ENCODE measurements around the gene AIF1L. TPM values are rescaled to one million over a fixed set of nuclear protein-coding genes. Genes with fewer than 3 reads are reported as not detected.

Gene AIF1L
- total and polyA plus RNA-seq, 2 of the 13 experiments (the other 11 are each of a cell fraction or from before 2014, with no cell fraction given), result 12.4 to 36.5 TPM

GRCh38 chr9:131138676-131139075, 42.3 kb downstream of the AIF1L start:
- Histone ChIP-seq H3K4me3 (replicated peaks in 1 of 3; ENCODE audit: insufficient read depth in 1 of 3, low read depth in 2 of 3, low read length in 3 of 3) (no peak overlapping the region), H3K4me1 (ENCODE audit: insufficient read depth, low read length) (no peaks in the 10 kb centered on the region), H3K27ac (ENCODE audit: extremely low read length, insufficient read depth, low read length) (no peak overlapping the region), H3K9ac (ENCODE audit: insufficient read depth, low read depth, low read length) (no peak overlapping the region), H4K20me1 (ENCODE audit: insufficient read depth, low read length) (no peaks in the 10 kb centered on the region), H3K9me3 (ENCODE audit: low read length) (no peaks in the 10 kb centered on the region), H3K27me3 (ENCODE audit: control insufficient read depth in 1 of 2, insufficient read depth in 2 of 2, low read length in 2 of 2) (no peaks in the 10 kb centered on the region), H2AFZ (ENCODE audit: low read length) (no peak overlapping the region), H3K4me2 (ENCODE audit: low read depth, low read length) (no peak overlapping the region), H3K36me3 (replicated peaks in 1 of 2; ENCODE audit: control insufficient read depth in 1 of 2, insufficient read depth in 2 of 2, low read length in 2 of 2) (peaks cover 21 to 96% of the 10 kb centered on the region in 2 experiments), H3K79me2 (ENCODE audit: insufficient read depth, low read length) (no peaks in the 10 kb centered on the region)
- no peak for ATAC-seq
- 100% methylated on average over 2 of the region's 2 CpGs for WGBS (ENCODE audit: low lambda C conversion rate)
- ChIA-PET CTCF (ENCODE audit: low intra/inter-chr PET ratio, low total read pairs) (no interaction called here), POLR2A (no interaction called here)
- FAIRE-seq, result no peak
- intact Hi-C loops (cut with micrococcal nuclease; ENCODE audit: unreplicated experiment), result no loop called here
- no peak for DNase-seq (ENCODE audit: low spot score)
- TF ChIP-seq WIZ (CRISPR knock-in tag; IDR thresholded peaks at IDR 0.05) (no peak), ZNF333 (CRISPR knock-in tag; IDR thresholded peaks at IDR 0.05; ENCODE audit: borderline replicate concordance) (no peak), ZFP1 (CRISPR knock-in tag; IDR thresholded peaks at IDR 0.05) (no peak), U2AF1 (optimal IDR thresholded peaks at IDR 0.05; ENCODE audit: low read depth, low read length) (no peak), ZNF564 (CRISPR knock-in tag; IDR thresholded peaks at IDR 0.05) (no peak), SRF (IDR thresholded peaks at IDR 0.05; ENCODE audit: low read depth, low read length) (no peak), ZSCAN21 (CRISPR knock-in tag; IDR thresholded peaks at IDR 0.05; ENCODE audit: borderline replicate concordance) (no peak), HBP1 (CRISPR knock-in tag; IDR thresholded peaks at IDR 0.05; ENCODE audit: low read depth) (no peak), ZBTB4 (CRISPR knock-in tag; IDR thresholded peaks at IDR 0.05; ENCODE audit: borderline replicate concordance) (no peak), ARNT (IDR thresholded peaks at IDR 0.05) (no peak), ZNF788 (CRISPR knock-in tag; IDR thresholded peaks at IDR 0.05; ENCODE audit: borderline replicate concordance) (no peak), ZNF709 (CRISPR knock-in tag; IDR thresholded peaks at IDR 0.05) (no peak), RFXAP (CRISPR knock-in tag; IDR thresholded peaks at IDR 0.05; ENCODE audit: borderline replicate concordance) (no peak), SRSF4 (IDR thresholded peaks at IDR 0.05; ENCODE audit: low read depth, low read length, poor library complexity, severe bottlenecking) (no peak), SIX4 (CRISPR knock-in tag; IDR thresholded peaks at IDR 0.05) (no peak), TIGD3 (CRISPR knock-in tag; IDR thresholded peaks at IDR 0.05; ENCODE audit: borderline replicate concordance) (no peak), HDAC1 (CRISPR knock-in tag; IDR thresholded peaks at IDR 0.05) (no peak), ZNF367 (CRISPR knock-in tag; IDR thresholded peaks at IDR 0.05; ENCODE audit: borderline replicate concordance) (no peak), KDM4B (CRISPR knock-in tag; IDR thresholded peaks at IDR 0.05) (no peak), RBM39 (IDR thresholded peaks at IDR 0.05; ENCODE audit: low read depth, low read length, poor library complexity, severe bottlenecking) (no peak)
- no TSS peak for BruUV-seq (replicated peaks)
- in situ Hi-C loops (cut with HindIII; ENCODE audit: extremely low pct_ligation_motif_present, low pct_unique_long_range_greater_than_20kb), result no loop called here
